ENCODE data around the gene DHX15.

The DHX15 gene

DNA sequence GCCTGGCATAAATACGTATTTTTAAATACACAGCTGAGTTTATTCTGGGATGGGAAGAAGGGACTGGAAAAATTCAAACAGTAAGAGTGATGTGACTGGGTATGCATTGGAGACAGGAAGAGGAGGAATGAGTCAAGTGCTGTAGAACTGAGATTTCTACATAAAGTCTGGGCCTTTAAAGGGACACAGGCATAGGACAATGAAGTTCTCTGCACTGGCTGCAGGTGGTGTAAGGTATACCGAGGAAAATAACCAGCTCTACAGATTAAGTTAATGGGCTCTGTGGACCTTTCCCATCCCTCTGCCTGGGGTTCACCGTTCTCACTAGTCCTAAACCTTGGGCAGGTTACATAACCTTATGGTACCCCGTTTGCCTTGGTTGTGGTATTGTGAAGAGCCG, 68.7 kb downstream of the DHX15 start:
- H3K27ac ChIP-seq (ENCODE audit: low read length, poor library complexity, severe bottlenecking), result no peak overlapping the region
- H3K23ac ChIP-seq (ENCODE audit: low read length in 2 of 2), result no peak overlapping the region
- no peak overlapping the region for H4K91ac ChIP-seq (ENCODE audit: low read length)
- peaks cover 11% of the 10 kb centered on the region for H3K79me1 ChIP-seq (replicated peaks; ENCODE audit: low read length, poor library complexity, severe bottlenecking)
- no peak overlapping the region for H3K18ac ChIP-seq (ENCODE audit: low read depth in 1 of 2, low read length in 2 of 2)
- no peak overlapping the region for H2BK5ac ChIP-seq (ENCODE audit: low read depth, low read length, poor library complexity, severe bottlenecking)
- H2BK12ac ChIP-seq (ENCODE audit: low read length in 2 of 2), result no peak overlapping the region
- peak overlapping the region; percentile 55 for H2AK5ac ChIP-seq (ENCODE audit: low read length, severe bottlenecking)
- no peak overlapping the region for H3K14ac ChIP-seq (ENCODE audit: low read length in 2 of 2)
- H3K9me3 ChIP-seq (ENCODE audit: control insufficient read depth, low read length), result no peaks in the 10 kb centered on the region
- no peaks in the 10 kb centered on the region for H3K27me3 ChIP-seq (ENCODE audit: control insufficient read depth in 1 of 2, insufficient read depth in 1 of 2, low read length in 2 of 2)
- no peak overlapping the region for H2BK120ac ChIP-seq (ENCODE audit: low read depth, low read length)
- H4K8ac ChIP-seq (ENCODE audit: low read length), result no peak overlapping the region
- H3K4me1 ChIP-seq (ENCODE audit: control insufficient read depth, insufficient read depth, low read depth, low read length), result peaks cover 3% of the 10 kb centered on the region
- DNase-seq, result no peak
- no peak overlapping the region for H3K4ac ChIP-seq (ENCODE audit: low read depth in 1 of 2, low read length in 2 of 2)
- no peak overlapping the region for H3K4me3 ChIP-seq (ENCODE audit: insufficient read depth in 1 of 2, low read depth in 1 of 2, low read length in 2 of 2)
- peaks cover 3 to 43% of the 10 kb centered on the region in 2 experiments for H3K36me3 ChIP-seq (ENCODE audit: control insufficient read depth in 1 of 2, insufficient read depth in 2 of 2, low read depth in 1 of 2, low read length in 2 of 2)
- no peak overlapping the region for H3K9ac ChIP-seq (ENCODE audit: low read length)
- no peak overlapping the region for H2BK15ac ChIP-seq (ENCODE audit: low read depth, poor library complexity, severe bottlenecking)
- no peak overlapping the region for H2AFZ ChIP-seq (ENCODE audit: low read depth, low read length)
- H3K4me2 ChIP-seq (ENCODE audit: low read length, poor library complexity, severe bottlenecking), result no peak overlapping the region
- WGBS, result 91% methylated on average over 5 of the region's 5 CpGs

GRCh38 chr4:24514808-24515207, 69.5 kb downstream of the DHX15 start:
- no peak overlapping the region for H3K4ac ChIP-seq (ENCODE audit: low read depth in 1 of 2, low read length in 2 of 2)

DNA sequence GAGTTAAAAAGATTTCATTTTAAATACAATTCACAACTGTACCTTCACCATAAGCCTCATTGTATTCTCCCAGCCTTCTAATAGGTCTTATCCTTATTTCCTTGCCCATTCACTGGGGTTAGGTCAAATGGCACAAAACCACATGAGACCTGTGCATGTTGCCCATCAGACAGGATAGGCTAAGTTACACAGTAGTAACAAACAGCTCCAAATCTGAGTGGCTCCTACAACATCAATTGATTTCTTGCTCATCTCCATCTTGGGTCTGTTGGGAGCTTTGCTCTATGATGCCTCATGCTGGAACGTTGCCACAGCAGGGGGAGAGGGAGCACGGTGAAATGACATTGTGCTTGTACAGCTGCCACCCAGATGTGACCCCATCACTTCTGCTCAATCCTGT, 70.6 kb downstream of the DHX15 start:
- H4K91ac ChIP-seq (ENCODE audit: low read length), result no peak overlapping the region

More at GRCh38 chr4:24514808-24515207, 69.5 kb downstream of the DHX15 start:
- Histone ChIP-seq H2AFZ (ENCODE audit: low read depth, low read length) (no peak overlapping the region), H3K27me3 (ENCODE audit: control insufficient read depth in 1 of 2, insufficient read depth in 1 of 2, low read length in 2 of 2) (no peaks in the 10 kb centered on the region), H3K9me3 (ENCODE audit: control insufficient read depth, low read length) (no peaks in the 10 kb centered on the region), H3K4me2 (ENCODE audit: low read length, poor library complexity, severe bottlenecking) (no peak overlapping the region), H4K8ac (ENCODE audit: low read length) (no peak overlapping the region), H2AK5ac (ENCODE audit: low read length, severe bottlenecking) (no peak overlapping the region), H3K27ac (ENCODE audit: low read length, poor library complexity, severe bottlenecking) (no peak overlapping the region), H3K14ac (ENCODE audit: low read length in 2 of 2) (no peak overlapping the region), H2BK5ac (ENCODE audit: low read depth, low read length, poor library complexity, severe bottlenecking) (no peak overlapping the region), H3K79me1 (replicated peaks; ENCODE audit: low read length, poor library complexity, severe bottlenecking) (peaks cover 11% of the 10 kb centered on the region), H3K9ac (ENCODE audit: low read length) (no peak overlapping the region), H2BK120ac (ENCODE audit: low read depth, low read length) (no peak overlapping the region), H3K18ac (ENCODE audit: low read depth in 1 of 2, low read length in 2 of 2) (no peak overlapping the region), H3K23ac (ENCODE audit: low read length in 2 of 2) (no peak overlapping the region), H3K4me3 (ENCODE audit: insufficient read depth in 1 of 2, low read depth in 1 of 2, low read length in 2 of 2) (no peak overlapping the region), H3K4me1 (ENCODE audit: control insufficient read depth, insufficient read depth, low read depth, low read length) (peaks cover 1% of the 10 kb centered on the region), H2BK15ac (ENCODE audit: low read depth, poor library complexity, severe bottlenecking) (no peak overlapping the region), H4K91ac (ENCODE audit: low read length) (no peak overlapping the region), H2BK12ac (ENCODE audit: low read length in 2 of 2) (no peak overlapping the region), H3K36me3 (ENCODE audit: control insufficient read depth in 1 of 2, insufficient read depth in 2 of 2, low read depth in 1 of 2, low read length in 2 of 2) (peaks cover 3 to 38% of the 10 kb centered on the region in 2 experiments)
- WGBS, result 100% methylated on average over 1 of the region's 1 CpG
- DNase-seq, result no peak

DNA sequence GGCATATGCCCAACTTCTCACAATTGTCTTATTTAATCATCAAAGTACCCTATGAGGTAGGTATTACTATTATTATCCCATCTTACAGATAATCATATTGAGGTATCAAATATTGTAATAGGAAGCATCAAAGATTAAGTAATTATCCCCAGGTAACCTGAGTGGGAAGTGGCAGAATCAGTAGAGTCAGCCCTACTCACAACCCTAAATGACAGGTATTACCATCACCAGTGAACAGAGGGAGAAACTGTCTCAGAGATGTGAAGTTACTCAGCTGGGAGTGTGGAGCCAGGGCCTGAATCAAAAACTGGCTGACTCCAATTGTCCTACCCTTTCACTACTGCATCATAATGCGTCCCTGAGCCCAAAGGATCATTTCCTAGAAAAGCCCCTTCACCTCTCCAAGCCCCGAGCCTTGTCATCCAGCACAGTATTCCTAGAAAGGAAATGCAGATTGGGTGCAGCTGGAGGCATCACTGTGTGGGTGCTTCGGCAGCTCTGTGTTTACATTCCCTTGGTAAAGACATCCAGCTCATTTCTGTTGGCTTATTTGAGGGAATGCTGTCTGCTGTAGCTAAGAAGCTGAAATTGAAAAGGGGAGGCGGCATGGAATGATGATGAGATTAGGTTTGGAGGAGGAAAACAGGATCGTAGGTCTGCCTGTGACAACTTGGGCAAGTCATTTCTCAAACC, 72.8 kb downstream of the DHX15 start:
- Histone ChIP-seq H3K14ac (ENCODE audit: low read length in 2 of 2) (no peak overlapping the region), H2BK12ac (ENCODE audit: low read length in 2 of 2) (no peak overlapping the region), H2BK120ac (ENCODE audit: low read depth, low read length) (no peak overlapping the region), H3K79me1 (replicated peaks; ENCODE audit: low read length, poor library complexity, severe bottlenecking) (peaks cover 3% of the 10 kb centered on the region), H2AK5ac (ENCODE audit: low read length, severe bottlenecking) (no peak overlapping the region), H2BK15ac (ENCODE audit: low read depth, poor library complexity, severe bottlenecking) (no peak overlapping the region), H2AFZ (ENCODE audit: low read depth, low read length) (no peak overlapping the region), H3K4me1 (ENCODE audit: control insufficient read depth, insufficient read depth, low read depth, low read length) (no peaks in the 10 kb centered on the region), H3K36me3 (ENCODE audit: control insufficient read depth in 1 of 2, insufficient read depth in 2 of 2, low read depth in 1 of 2, low read length in 2 of 2) (peaks cover 5 to 12% of the 10 kb centered on the region in 2 experiments), H3K18ac (ENCODE audit: low read depth in 1 of 2, low read length in 2 of 2) (no peak overlapping the region), H4K91ac (ENCODE audit: low read length) (no peak overlapping the region), H3K27me3 (ENCODE audit: control insufficient read depth in 1 of 2, insufficient read depth in 1 of 2, low read length in 2 of 2) (no peaks in the 10 kb centered on the region), H3K4me3 (ENCODE audit: insufficient read depth in 1 of 2, low read depth in 1 of 2, low read length in 2 of 2) (no peak overlapping the region), H3K9ac (ENCODE audit: low read length) (no peak overlapping the region), H2BK5ac (ENCODE audit: low read depth, low read length, poor library complexity, severe bottlenecking) (no peak overlapping the region), H3K4me2 (ENCODE audit: low read length, poor library complexity, severe bottlenecking) (no peak overlapping the region), H3K27ac (ENCODE audit: low read length, poor library complexity, severe bottlenecking) (no peak overlapping the region), H3K23ac (ENCODE audit: low read length in 2 of 2) (no peak overlapping the region), H4K8ac (ENCODE audit: low read length) (no peak overlapping the region), H3K4ac (ENCODE audit: low read depth in 1 of 2, low read length in 2 of 2) (no peak overlapping the region), H3K9me3 (ENCODE audit: control insufficient read depth, low read length) (no peaks in the 10 kb centered on the region)
- WGBS, result 69% methylated on average over 4 of the region's 5 CpGs
- DNase-seq, result peak; percentile 51

More for the DNA sequence above, 70.6 kb downstream of the DHX15 start:
- no peak overlapping the region for H3K27ac ChIP-seq (ENCODE audit: low read length, poor library complexity, severe bottlenecking)
- no peak overlapping the region for H2AK5ac ChIP-seq (ENCODE audit: low read length, severe bottlenecking)
- H3K36me3 ChIP-seq (ENCODE audit: control insufficient read depth in 1 of 2, insufficient read depth in 2 of 2, low read depth in 1 of 2, low read length in 2 of 2), result peaks cover 3 to 29% of the 10 kb centered on the region in 2 experiments
- no peak overlapping the region for H2AFZ ChIP-seq (ENCODE audit: low read depth, low read length)
- H2BK5ac ChIP-seq (ENCODE audit: low read depth, low read length, poor library complexity, severe bottlenecking), result no peak overlapping the region
- no peak overlapping the region for H2BK120ac ChIP-seq (ENCODE audit: low read depth, low read length)
- no peak overlapping the region for H3K4me3 ChIP-seq (ENCODE audit: insufficient read depth in 1 of 2, low read depth in 1 of 2, low read length in 2 of 2)
- H3K4ac ChIP-seq (ENCODE audit: low read depth in 1 of 2, low read length in 2 of 2), result no peak overlapping the region
- no peaks in the 10 kb centered on the region for H3K9me3 ChIP-seq (ENCODE audit: control insufficient read depth, low read length)
- H3K27me3 ChIP-seq (ENCODE audit: control insufficient read depth in 1 of 2, insufficient read depth in 1 of 2, low read length in 2 of 2), result no peaks in the 10 kb centered on the region
- no peak overlapping the region for H4K8ac ChIP-seq (ENCODE audit: low read length)
- H3K79me1 ChIP-seq (replicated peaks; ENCODE audit: low read length, poor library complexity, severe bottlenecking), result peaks cover 9% of the 10 kb centered on the region
- no peak overlapping the region for H3K23ac ChIP-seq (ENCODE audit: low read length in 2 of 2)
- H3K4me2 ChIP-seq (ENCODE audit: low read length, poor library complexity, severe bottlenecking), result no peak overlapping the region
- H3K4me1 ChIP-seq (ENCODE audit: control insufficient read depth, insufficient read depth, low read depth, low read length), result no peaks in the 10 kb centered on the region
- H2BK12ac ChIP-seq (ENCODE audit: low read length in 2 of 2), result no peak overlapping the region
- DNase-seq, result no peak
- no peak overlapping the region for H3K14ac ChIP-seq (ENCODE audit: low read length in 2 of 2)
- 94% methylated on average over 2 of the region's 2 CpGs for WGBS
- no peak overlapping the region for H3K9ac ChIP-seq (ENCODE audit: low read length)
- H3K18ac ChIP-seq (ENCODE audit: low read depth in 1 of 2, low read length in 2 of 2), result no peak overlapping the region
- no peak overlapping the region for H2BK15ac ChIP-seq (ENCODE audit: low read depth, poor library complexity, severe bottlenecking)
